ENCODE data around the gene IQSEC2. TPM values are rescaled to one million over a fixed set of nuclear protein-coding genes. Genes with fewer than 3 reads are reported as not detected.
A peak's percentile ranks its signal among the peaks of the same experiment; 100 is the strongest.

The IQSEC2 gene
- total and polyA plus RNA-seq, 8 donors: 2.9 to 26.0 (median 16.3) TPM

DNA sequence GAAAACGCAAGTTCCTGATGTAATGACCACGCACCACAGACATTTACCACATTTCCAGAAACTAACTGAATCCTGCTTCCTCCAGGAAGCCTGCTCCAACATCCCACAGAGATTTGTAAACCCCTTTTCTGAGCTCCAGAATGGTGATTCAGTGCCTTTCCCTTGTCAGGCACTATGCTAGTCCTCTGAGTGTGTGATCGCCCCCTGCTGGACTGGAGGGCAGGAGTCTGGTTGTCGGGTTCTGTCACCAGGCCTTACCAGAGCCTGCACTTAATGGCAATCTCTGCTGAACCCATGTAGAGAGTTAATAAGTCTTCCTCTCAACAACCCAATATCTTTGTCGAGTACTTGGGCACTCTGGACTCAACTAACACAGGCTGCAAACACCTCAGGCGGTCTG, 41.9 kb downstream of the IQSEC2 start:
- 84 to 91% (median 86%) methylated on average over 4 to 6 of the region's 6 CpGs for WGBS, 5 donors

DNA sequence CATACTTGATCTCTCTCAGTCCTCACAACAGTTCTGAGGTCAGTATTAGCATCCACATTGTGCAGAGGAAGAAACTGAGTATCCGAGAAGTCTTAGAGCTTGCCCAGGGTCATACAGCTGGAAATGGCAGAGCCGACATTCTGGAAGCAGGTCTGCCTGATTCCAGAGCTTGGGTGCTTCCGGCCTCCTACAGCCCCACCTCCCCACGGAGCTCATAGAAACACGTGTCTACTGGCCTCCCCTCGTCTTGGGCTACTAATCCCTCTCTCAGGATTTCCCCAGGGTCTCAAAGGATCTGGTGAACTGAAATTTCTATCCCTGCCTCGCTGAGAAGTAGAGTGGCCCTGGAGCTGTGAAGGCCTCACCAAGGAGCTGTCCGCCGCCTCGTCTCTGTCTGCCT, 44.3 kb downstream of the IQSEC2 start:
- intact Hi-C loops (cut with DNase I; ENCODE audit: low total_unique reads): no loop called here
- TF ChIP-seq, protein P1, sequence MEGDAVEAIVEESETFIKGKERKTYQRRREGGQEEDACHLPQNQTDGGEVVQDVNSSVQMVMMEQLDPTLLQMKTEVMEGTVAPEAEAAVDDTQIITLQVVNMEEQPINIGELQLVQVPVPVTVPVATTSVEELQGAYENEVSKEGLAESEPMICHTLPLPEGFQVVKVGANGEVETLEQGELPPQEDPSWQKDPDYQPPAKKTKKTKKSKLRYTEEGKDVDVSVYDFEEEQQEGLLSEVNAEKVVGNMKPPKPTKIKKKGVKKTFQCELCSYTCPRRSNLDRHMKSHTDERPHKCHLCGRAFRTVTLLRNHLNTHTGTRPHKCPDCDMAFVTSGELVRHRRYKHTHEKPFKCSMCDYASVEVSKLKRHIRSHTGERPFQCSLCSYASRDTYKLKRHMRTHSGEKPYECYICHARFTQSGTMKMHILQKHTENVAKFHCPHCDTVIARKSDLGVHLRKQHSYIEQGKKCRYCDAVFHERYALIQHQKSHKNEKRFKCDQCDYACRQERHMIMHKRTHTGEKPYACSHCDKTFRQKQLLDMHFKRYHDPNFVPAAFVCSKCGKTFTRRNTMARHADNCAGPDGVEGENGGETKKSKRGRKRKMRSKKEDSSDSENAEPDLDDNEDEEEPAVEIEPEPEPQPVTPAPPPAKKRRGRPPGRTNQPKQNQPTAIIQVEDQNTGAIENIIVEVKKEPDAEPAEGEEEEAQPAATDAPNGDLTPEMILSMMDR (IDR thresholded peaks at IDR 0.05): no peak
- TF ChIP-seq POLR2AphosphoS5 (IDR thresholded peaks at IDR 0.05) (no peak), EP300 (IDR thresholded peaks at IDR 0.05) (no peak), POLR2A (IDR thresholded peaks at IDR 0.05) (no peak)
- 73 to 92% (median 82%) methylated on average over 9 to 10 of the region's 10 CpGs for WGBS, 5 donors
- Histone ChIP-seq H3K4me3 (no peak overlapping the region), H3K36me3 (peaks cover 0 to 65% (median 55%) of the 10 kb centered on the region in 4 donors), H3K27me3 (peaks cover 0 to 6% (median 0%) of the 10 kb centered on the region in 3 donors), H3K9me3 (no peaks in the 10 kb centered on the region), H3K4me1 (no peaks in the 10 kb centered on the region), H3K27ac (no peak overlapping the region)
- DNase-seq: no peak

More for the DNA sequence above, 41.9 kb downstream of the IQSEC2 start:
- Histone ChIP-seq H3K4me1 (no peaks in the 10 kb centered on the region), H3K27ac (no peak overlapping the region), H3K36me3 (peaks cover 0 to 75% (median 66%) of the 10 kb centered on the region in 4 donors), H3K27me3 (no peaks in the 10 kb centered on the region), H3K9me3 (no peaks in the 10 kb centered on the region), H3K4me3 (no peak overlapping the region)
- TF ChIP-seq, protein P1 (IDR thresholded peaks at IDR 0.05): no peak
- TF ChIP-seq POLR2A (IDR thresholded peaks at IDR 0.05) (no peak), EP300 (IDR thresholded peaks at IDR 0.05) (no peak), POLR2AphosphoS5 (IDR thresholded peaks at IDR 0.05) (no peak)
- DNase-seq: peak in 1 of 2 donors; percentile 24
- intact Hi-C loops (cut with DNase I; ENCODE audit: low total_unique reads): no loop called here

DNA sequence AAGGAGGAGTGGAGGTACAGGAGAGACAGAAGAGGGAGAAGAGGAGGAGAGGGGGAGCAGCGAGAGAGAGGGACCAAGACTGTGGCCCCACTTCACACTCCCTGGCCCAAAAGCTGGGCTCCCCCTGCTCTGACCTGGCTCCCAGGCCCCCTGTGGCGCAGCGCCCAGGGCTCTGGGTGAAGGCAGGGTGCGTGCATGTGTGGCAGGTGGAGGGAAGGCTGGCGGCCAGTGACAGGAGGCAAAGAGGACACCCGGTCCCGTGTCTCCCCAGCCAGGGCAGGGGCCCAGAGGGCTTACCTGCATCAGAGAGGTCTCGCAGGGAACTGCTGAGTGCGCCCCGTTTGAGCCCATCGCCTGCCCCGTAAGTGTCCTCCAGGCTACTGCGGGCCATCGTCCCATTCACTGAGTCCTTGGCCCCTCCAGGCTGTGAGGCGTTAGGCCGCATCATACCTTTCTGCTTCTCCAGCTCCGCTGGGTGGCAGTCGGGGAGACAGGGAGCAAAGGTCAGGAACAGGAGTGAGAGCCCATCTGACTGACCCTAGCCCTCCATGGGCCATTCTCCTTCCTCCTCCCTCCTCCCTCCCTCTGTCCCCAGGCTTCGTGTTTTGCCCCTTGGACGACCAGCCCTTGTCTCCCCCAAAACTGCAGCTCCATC, 45.2 kb downstream of the IQSEC2 start:
- TF ChIP-seq, protein P1 (IDR thresholded peaks at IDR 0.05): no peak
- TF ChIP-seq EP300 (IDR thresholded peaks at IDR 0.05) (no peak), POLR2AphosphoS5 (IDR thresholded peaks at IDR 0.05) (no peak), POLR2A (IDR thresholded peaks at IDR 0.05) (no peak)
- Histone ChIP-seq H3K4me1 (no peaks in the 10 kb centered on the region), H3K27ac (no peak overlapping the region), H3K36me3 (peaks cover 0 to 58% (median 46%) of the 10 kb centered on the region in 4 donors), H3K27me3 (peaks cover 0 to 6% (median 0%) of the 10 kb centered on the region in 3 donors), H3K4me3 (no peak overlapping the region), H3K9me3 (no peaks in the 10 kb centered on the region)
- WGBS, 5 donors: 77 to 96% (median 89%) methylated on average over 4 to 20 of the region's 20 CpGs
- DNase-seq: no peak
- intact Hi-C loops (cut with DNase I; ENCODE audit: low total_unique reads): no loop called here

DNA sequence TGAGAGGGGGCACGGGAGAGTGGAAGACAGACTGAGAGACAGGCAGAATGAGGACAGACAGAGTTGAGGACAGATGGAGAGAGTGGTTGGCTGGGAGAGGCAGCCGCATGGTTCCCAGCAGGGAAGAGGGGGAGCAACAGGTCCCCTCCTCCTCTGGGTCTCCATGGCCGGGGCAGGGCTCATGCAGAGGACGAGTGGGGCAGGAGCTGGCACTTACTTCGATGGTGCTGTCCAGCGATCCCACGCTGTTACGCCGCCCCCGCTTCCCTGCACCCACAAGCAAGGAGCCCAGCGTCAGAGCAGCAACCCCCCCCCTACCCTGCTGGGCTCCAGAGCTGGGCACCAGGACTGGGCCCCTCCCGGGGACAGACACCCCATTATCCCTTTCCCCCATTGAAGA, 45.8 kb downstream of the IQSEC2 start:
- intact Hi-C loops (cut with DNase I; ENCODE audit: low total_unique reads): no loop called here
- Histone ChIP-seq H3K27ac (no peak overlapping the region), H3K9me3 (no peaks in the 10 kb centered on the region), H3K4me3 (no peak overlapping the region), H3K36me3 (peaks cover 0 to 57% (median 44%) of the 10 kb centered on the region in 4 donors), H3K4me1 (no peaks in the 10 kb centered on the region), H3K27me3 (peaks cover 0 to 6% (median 0%) of the 10 kb centered on the region in 3 donors)
- 75 to 92% (median 81%) methylated on average over 2 to 12 of the region's 12 CpGs for WGBS, 5 donors
- no peak for DNase-seq
- TF ChIP-seq POLR2A (IDR thresholded peaks at IDR 0.05) (no peak), EP300 (IDR thresholded peaks at IDR 0.05) (no peak), POLR2AphosphoS5 (IDR thresholded peaks at IDR 0.05) (no peak)
- TF ChIP-seq, protein P1 (IDR thresholded peaks at IDR 0.05): no peak

Data from stomach (tissue), 9 donors.